HG03342 (cell line): ENCODE data around the gene WNK1.
A peak's percentile ranks its signal among the peaks of the same experiment; 100 is the strongest.
"Not testable (repeated sequence)": the region's sequence is repeated elsewhere in the genome, so short reads cannot be mapped to it uniquely, and the experiment has no call there.

Experiments used
- ATAC-seq: cut with Tn5 transposase; IDR thresholded peaks from one replicate; pipeline ENCODE4 v1.9.1; 2021; ENCODE audit warnings: mild to moderate bottlenecking, moderate library complexity; ENCODE audit not compliant: unreplicated experiment

WNK1 gene

DNA sequence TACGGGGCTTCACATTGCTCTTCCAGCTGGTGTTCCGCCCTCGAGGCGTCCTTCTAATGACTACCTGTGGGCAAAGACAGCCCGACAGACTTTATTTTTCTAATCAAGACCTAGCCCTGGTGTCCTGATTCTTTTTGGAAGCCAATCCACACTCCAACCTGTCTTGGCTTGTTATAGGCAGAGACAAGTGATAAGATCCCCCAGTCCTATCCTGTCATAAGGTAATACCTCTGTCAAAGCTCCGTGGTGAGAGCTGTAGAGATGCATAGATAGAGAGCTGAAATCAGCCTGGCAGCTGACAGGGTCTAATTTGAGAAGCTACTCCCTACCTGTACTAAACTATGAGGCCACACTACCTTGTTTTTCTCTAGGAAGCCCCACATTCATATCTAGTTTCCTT lies 11.5 kb upstream of the WNK1 start:
- ATAC-seq: no peak

DNA sequence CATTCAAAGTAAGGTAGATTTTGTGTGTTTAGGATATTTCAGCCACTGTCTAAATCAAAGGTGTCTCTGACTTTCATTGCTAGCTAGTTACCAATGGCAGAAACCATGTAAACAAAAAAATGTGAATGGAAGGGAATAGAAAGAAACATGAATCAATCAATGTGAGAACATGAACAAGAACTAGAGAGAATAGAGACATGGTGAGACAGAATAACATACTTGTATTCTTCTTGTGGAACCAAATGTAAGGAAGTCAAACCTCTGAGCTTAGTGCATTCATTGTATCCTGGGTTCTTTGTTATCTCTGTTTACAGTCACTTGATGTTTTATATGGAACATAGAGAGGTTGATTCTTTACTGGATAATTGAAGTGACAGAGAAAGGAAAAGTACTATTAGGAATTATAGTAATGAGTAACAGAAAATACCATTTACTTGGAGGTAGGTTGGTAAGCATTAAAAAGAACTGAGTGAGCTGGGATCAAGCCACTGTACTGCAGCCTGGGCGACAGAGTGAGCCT lies 2.6 kb upstream of the WNK1 start:
- no peak for ATAC-seq

DNA sequence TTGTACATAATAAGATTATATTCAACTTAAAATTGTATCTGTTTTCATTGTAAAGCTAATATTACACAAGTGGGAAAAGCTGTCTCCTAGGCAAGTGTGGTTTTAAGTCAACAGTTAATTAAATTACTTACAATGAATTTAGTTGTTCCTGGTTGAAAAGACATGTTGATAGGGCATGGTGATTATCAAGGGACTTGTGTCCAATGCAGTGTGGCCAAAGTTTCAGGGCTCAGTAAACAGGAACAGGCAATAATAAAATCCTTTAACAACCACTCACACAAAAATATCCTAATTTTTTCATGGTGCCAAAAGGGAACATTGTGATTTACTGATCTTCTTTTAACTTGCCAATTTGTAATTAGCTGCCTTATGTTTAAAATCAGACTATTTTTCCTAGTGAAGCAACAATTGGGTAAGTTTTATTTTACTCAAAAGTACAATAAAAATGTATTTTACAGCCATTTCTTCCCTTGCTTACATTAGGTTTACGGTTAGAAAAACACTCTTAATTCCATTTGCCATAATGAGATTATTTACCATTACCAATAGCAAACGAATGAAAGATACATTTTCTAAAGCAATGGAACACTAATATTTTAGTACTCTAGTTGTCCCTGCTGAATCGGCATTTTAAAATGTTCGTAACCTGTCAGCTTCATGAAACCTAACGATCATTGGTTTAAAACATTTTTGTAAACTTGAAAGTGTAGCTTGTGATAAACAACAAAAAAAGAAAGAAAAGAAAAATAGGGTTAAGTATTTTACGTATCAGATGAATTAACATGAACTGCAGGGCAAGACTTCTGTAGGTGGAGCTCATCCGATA lies 1.8 kb upstream of the WNK1 start:
- no peak for ATAC-seq

DNA sequence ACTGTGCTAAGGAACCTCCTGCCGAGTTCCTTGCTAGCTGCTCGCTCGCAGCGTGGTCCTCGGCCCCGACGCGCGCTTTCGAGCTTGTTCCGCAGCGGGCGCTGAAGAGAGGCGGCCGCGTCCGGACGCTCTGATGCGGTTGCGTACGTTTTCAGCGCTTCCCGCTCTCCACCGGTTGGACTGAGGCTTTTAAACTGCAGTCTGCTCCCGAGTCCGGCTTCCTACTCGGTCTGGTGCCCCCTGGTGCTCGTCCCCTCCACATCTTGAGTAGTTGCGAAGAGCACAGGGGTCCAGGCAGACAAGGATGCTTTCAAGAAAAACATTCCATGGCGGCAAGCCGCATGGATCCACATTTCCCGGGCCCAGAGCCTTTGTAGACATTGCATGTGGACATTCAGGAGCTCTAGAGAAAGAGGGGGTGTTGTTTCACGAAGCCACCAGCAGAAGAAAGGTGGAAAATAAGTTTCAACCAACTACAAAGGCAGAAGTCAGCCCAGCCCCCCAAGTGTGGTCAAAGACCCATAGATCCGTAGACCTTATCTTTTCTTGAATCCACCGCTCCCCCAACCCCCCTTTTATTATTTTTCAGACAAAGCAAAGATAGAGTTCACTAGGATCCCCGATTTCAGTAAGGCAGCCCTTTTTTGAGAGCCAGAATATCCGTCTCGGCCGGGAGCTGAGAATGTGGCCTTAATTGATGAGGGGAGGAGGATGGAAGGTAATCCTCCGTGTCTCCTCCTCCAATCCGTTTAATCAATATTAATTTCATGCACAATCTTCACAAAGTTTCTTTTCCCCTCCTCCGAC lies 984 bp upstream of the WNK1 start:
- peak; percentile 44 for ATAC-seq

DNA sequence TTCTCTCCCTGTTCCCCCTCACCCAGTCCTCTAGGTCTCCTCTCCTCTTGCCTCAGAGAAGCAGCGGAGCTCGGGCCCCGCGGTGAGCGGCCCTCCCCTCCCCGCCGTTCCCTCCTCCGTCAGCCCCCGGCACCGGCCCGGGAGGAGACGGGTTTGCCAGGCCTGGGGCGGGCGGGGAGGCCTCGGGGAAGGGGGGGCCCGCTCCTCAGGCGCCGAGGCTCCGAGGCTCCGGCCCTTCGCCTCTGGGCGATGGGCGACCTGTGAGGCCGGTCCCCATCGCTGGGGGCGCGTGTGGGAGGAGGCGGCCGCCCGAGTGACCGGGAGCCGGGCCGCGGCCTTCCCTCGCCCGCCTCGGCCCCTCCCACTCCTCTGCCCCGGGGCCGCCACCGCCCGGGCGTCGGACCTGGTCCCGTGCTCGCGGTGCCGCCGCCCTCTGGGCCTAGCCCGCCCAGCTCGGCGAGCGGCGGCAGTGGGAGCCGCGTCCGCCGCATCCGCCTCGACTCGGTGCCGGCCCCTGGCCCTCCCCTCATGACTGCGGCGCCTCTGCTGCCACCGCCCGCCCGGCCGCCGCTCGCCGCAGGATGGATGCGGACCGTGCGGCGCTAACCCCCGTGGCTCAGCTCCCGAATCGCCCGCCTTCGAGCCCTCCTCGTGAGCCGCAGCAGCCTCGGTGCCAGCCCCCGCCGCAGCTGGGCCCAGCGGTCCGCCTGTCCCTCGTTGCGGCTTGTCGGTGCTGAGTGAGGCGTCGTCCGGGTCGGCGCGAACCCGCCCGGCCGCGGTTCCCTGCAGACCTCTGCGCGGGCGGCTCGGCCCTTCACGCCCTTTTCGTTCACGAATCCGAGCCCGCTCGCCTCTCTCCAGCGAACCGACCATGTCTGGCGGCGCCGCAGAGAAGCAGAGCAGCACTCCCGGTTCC lies 574 bp downstream of the WNK1 start:
- ATAC-seq: peak; percentile 23

- ATAC-seq: no peak
Observed at GRCh38 chr12:753611-754472, 1.5 kb downstream of the WNK1 start.

GRCh38 chr12:754473-754820 lies 2.1 kb downstream of the WNK1 start:
- no peak for ATAC-seq

GRCh38 chr12:754851-755562 lies 2.6 kb downstream of the WNK1 start:
- ATAC-seq: no peak

- ATAC-seq: no peak
Observed at GRCh38 chr12:759628-760027, 7.2 kb downstream of the WNK1 start.

- no peak for ATAC-seq
Observed at GRCh38 chr12:761256-761655, 8.9 kb downstream of the WNK1 start.

GRCh38 chr12:765840-766239 lies 13.5 kb downstream of the WNK1 start:
- no peak for ATAC-seq

DNA sequence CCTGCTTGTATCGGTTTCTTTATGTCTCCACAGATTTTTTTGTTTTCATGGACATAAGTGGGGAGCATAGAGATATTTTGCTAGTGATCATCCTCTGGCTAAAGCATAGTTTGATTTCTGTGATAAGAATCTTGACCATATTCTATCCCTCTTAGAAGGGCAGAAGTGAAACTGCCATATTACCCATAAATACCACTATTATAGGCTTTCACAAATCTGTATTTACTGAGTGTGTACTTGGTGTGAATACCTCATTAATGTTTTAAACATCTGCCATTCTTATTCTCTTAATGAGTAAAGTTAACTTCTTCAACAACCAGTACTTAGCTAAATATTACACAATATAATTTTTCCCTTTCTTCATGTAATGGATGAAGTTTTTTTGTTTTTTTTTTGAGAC lies 16.1 kb downstream of the WNK1 start:
- ATAC-seq: no peak

GRCh38 chr12:770479-770878 lies 18.1 kb downstream of the WNK1 start:
- ATAC-seq: no peak

DNA sequence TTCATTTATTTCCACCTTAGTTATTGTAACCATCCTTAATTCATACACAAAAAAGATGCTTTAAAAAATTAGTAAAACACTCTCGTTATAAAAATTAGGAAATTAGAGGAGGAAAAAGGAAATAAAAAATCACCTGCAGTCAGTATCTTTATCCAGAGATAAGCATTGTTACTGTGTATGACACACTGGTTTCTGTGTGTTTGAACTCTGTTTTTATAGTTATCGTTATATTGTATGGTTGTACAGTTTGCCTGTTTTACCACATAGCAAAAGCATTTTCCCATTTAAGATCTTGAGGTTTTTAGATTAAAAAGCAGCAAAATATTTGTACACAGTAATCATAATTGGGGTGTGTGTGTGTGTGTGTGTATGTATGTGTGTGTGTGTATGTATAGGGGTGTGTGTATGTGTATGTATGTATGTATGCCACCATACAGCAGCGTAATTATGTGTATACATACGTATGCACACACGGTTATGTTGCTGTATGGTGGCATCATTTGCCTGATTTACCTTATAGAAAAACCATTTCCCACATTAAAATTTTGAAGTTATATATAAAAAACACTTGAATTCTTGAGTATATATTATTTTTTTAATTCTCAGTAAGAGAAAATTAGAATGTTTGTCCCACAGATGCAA lies 19.8 kb downstream of the WNK1 start:
- no peak for ATAC-seq

DNA sequence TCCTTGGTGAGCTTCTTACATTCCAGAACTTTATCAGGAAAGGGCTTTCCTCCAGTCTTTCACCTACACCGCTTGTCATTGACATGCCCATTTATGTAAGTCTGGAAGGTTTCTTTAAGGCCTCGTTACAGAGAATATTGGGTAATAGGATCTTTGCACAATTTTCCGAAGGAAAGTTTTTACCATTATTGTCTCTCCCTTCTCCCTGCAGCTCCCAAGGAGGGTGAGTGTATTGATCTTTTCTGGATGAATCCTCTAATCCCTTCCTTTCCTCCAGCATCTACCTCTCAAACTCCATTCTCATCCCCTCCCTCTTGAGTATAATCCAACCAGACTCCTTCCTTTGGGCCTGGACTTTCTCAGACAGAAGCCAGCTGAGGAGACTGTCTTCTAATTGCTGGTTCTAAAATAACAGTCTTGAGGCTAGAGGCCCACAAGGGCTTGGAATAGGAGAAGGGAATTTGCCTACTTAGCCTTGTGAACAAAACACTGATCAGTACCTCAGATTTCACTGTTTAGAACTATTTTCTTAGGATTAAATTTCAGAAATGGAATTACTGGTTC lies 21.8 kb downstream of the WNK1 start:
- no peak for ATAC-seq

DNA sequence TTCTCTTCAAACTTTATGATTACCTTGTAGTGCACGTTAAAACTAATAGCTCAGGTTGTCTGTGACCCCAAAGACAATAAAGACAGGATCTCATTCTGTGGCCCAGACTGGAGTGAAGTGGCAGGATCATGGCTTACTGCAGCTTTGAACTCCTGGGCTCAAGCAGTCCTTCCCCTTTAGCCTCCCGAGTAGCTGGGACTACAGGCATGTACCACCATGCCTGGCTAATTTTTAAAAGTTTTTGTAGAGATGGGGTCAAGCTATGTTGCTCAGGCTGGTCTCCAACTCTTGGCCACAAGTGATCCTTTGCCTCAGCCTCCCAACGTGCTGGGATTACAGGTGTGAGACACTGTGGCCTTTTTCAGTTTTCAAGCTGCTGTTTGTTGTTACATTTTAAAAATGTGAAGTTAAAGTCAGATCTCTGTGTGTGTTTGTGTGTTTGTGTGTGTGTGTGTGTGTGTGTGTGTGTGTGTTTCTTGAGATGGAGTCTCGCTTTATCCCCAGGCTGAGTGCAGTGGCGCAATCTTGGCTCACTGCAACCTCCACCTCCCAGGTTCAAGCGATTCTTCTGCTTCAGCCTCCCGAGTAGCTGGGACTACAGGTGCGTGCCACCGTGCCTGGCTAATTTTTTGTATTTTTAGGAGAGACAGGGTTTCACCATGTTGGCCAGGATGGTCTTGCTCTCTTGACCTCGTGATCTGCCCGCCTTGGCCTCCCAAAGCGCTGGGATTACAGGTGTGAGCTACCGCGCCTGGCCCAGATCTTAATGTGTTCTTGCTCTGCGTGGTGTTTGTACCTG lies 23.8 kb downstream of the WNK1 start:
- ATAC-seq: not testable (repeated sequence)

DNA sequence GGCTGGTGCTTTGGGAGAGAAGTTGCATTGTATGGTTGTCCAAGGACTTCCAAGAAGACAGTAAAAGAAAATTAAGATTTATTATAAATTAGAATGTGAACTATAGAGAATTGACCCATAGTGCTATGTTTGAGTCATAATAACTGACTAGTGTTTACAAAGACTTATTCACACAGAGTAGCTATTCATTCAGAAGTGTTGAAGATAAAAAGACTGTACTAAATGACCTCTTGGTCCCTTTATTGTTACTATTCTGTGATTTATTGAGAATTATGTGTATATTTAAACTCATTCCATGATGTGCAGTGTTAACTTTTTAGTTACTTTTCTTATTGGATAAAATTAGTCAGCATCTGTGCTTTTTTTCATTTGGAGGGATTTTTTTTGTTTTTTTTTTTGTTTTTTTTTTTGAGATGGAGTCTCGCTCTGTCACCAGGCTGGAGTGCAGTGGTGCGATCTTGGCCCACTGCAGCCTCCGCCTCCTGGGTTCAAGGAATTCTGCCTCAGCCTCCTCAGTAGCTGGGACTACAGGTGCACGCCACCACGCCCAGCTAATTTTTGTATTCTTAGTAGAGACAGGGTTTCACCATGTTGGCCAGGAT lies 24.5 kb downstream of the WNK1 start:
- ATAC-seq: not testable (repeated sequence)
